PC-9 (cell line): ENCODE measurements around the gene EDN2.

Experiments
- EZH2 ChIP-seq: fragments of 200-600 bp; sonication (generic); IDR thresholded peaks from 2 replicates; pipeline ENCODE4 v1.8.0; 2017; ENCODE audit warnings: antibody characterized with exemption, low read depth
- TF ChIP-seq, protein P1 (sequence below): fragments of 200-600 bp; sonication (generic); conservative IDR thresholded peaks from 2 replicates; pipeline ENCODE4 v1.6.1; 2017; ENCODE audit warnings: mixed run types, antibody characterized with exemption, mild to moderate bottlenecking, moderate library complexity

DNA sequence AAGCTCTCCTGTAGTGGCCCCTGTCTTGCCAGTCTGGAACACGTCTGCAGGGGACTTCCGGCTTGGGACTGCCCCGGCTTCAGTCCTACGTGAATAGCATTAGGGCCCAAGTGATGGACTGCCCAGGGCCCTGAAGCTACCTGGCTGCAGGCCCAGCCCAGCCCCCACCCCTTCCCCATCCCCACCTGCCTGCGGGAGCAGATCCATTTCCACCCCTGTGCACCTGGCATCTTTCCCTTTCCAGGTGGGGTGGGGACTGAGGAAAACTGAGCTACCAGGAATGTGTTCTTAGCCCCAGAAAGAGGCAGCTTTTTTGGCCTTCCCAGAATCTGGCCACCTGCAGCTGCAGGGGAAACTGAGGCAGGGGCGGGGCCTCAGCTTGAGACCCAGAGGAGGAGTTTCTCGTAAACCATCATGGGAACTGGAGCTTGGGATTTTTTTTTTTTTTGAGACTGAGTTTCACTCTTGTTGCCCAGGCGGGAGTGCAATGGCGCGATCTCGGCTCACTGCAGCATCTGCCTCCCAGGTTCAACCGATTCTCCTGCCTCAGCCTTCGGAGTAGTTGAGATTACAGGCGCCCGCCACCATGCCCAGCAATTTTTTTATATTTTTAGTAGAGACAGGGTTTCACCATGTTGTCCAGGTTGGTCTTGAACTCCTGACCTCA lies 3.2 kb downstream of the EDN2 start:
- no peak for TF ChIP-seq EZH2
- TF ChIP-seq, protein P1, sequence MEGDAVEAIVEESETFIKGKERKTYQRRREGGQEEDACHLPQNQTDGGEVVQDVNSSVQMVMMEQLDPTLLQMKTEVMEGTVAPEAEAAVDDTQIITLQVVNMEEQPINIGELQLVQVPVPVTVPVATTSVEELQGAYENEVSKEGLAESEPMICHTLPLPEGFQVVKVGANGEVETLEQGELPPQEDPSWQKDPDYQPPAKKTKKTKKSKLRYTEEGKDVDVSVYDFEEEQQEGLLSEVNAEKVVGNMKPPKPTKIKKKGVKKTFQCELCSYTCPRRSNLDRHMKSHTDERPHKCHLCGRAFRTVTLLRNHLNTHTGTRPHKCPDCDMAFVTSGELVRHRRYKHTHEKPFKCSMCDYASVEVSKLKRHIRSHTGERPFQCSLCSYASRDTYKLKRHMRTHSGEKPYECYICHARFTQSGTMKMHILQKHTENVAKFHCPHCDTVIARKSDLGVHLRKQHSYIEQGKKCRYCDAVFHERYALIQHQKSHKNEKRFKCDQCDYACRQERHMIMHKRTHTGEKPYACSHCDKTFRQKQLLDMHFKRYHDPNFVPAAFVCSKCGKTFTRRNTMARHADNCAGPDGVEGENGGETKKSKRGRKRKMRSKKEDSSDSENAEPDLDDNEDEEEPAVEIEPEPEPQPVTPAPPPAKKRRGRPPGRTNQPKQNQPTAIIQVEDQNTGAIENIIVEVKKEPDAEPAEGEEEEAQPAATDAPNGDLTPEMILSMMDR, result no peak
